BJ (cell line): ENCODE results near the gene MTHFD1L. TPM values are rescaled to one million over a fixed set of nuclear protein-coding genes. Genes with fewer than 3 reads are reported as not detected.

ENCODE experiments used
- CTCF ChIA-PET: fragments of 350-600 bp; formaldehyde crosslinking; extraction: SDS; loops from one replicate; lab custom pipeline; 2021; ENCODE audit warnings: antibody characterized with exemption, inconsistent platforms; lab: Yijun Ruan, JAX
- POLR2A ChIA-PET: fragments of 300-600 bp; sonication (Branson Sonifier 250); formaldehyde crosslinking; extraction: SDS; loops from one replicate; lab custom pipeline; 2021; ENCODE audit warnings: antibody characterized with exemption; lab: Charles Lee
- DNase-seq: peaks from one replicate; pipeline ENCODE4 v3.0.0-alpha.2; 2011; ENCODE audit warnings: low read depth
- H3K27me3 ChIP-seq: 2 replicates; pipeline ENCODE4 v1.6.0; 2011; ENCODE audit warnings: low read length; ENCODE audit not compliant: control insufficient read depth, insufficient read depth
- H3K36me3 ChIP-seq: 2 replicates; pipeline ENCODE4 v1.5.1; 2011; ENCODE audit warnings: low read length; ENCODE audit not compliant: control insufficient read depth, insufficient read depth
- H3K4me3 ChIP-seq: 2 replicates; pipeline ENCODE4 v1.5.1; 2011; ENCODE audit warnings: low read depth, mild to moderate bottlenecking, control low read depth, low read length
- polyA plus RNA-seq: library from polyadenylated mRNA; depleted of rRNA; stranded (reverse); fragments of >200 nt; gene quantifications from 2 replicates; pipeline ENCODE4 v1.2.3, GENCODE V29; 2011
- TF ChIP-seq, protein P1 (sequence below): IDR thresholded peaks from 2 replicates; pipeline ENCODE4 v1.5.1; 2011; ENCODE audit warnings: low read depth, mild to moderate bottlenecking, control low read depth, inconsistent platforms, low read length, moderate library complexity; ENCODE audit not compliant: insufficient read depth

Gene MTHFD1L
- polyA plus RNA-seq, 1 experiment, result 58.9 TPM

DNA sequence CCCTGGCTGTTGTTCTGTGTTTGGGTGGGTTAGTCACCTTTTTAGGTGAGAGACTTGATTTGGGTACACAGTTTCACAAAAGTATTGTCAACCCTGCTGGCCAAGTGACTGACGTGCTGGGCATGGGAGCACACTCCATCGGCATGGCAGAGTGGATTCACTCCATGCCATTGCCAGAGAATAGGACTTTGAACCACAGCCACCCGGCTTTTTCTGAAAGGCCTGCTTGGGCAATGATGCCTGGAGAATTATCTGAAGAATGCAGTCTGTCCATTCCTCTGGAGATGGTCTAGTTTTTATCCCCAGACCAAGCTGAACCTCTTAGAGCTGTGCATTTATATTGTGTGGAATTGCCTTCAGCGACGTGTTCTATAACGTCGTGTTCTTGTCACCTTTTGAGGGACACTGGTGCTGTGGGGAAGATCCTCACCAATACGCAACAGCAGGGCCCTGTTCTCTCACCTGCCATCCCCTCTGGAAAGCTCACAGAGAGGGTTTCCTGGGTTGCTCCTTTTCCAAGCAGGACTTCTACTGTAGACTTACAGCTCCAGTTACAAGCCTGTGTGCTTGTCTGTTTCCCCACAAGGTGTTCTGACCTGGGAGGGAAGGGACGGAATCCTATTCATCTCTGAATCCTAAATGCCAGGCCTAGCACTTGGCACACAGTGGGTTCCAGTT is 190.9 kb downstream of the MTHFD1L start:
- ChIA-PET CTCF (interaction anchor here (1.4 to 1.9 kb wide), 2 partner anchors 10 to 268 kb away, joined by 4 to 7 read pairs; no protein-coding TSS in a partner anchor), POLR2A (no interaction called here)
- TF ChIP-seq, protein P1, sequence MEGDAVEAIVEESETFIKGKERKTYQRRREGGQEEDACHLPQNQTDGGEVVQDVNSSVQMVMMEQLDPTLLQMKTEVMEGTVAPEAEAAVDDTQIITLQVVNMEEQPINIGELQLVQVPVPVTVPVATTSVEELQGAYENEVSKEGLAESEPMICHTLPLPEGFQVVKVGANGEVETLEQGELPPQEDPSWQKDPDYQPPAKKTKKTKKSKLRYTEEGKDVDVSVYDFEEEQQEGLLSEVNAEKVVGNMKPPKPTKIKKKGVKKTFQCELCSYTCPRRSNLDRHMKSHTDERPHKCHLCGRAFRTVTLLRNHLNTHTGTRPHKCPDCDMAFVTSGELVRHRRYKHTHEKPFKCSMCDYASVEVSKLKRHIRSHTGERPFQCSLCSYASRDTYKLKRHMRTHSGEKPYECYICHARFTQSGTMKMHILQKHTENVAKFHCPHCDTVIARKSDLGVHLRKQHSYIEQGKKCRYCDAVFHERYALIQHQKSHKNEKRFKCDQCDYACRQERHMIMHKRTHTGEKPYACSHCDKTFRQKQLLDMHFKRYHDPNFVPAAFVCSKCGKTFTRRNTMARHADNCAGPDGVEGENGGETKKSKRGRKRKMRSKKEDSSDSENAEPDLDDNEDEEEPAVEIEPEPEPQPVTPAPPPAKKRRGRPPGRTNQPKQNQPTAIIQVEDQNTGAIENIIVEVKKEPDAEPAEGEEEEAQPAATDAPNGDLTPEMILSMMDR, result no peak

DNA sequence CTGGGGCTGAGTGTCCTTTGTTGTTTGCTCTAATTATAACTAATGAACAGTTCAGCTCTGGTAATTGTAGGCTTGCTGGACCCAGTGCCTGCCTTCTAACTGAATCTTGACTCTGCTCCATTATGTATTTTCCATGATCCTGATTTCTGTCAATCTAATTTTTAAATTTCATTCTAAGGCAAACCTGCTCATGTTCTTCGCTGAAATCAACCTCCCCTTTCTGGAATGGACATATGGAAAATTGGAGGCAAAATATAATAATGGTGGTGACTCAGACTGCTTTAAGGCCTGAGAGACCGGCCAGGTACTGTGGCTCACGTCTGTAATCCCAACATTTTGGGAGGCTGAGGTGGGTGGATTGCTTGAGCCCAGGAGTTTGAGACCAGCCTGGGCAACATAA is 191.6 kb downstream of the MTHFD1L start:
- peaks cover 5% of the 10 kb centered on the region; the same call in 1 of the 2 replicates for H3K36me3 ChIP-seq
- TF ChIP-seq, protein P1, result no peak
- DNase-seq, result no peak
- H3K27me3 ChIP-seq, result no peaks in the 10 kb centered on the region
- CTCF ChIA-PET, result interaction anchor here (1.9 kb wide), 1 partner anchor 268 kb away, joined by 7 read pairs; no protein-coding TSS in a partner anchor
- no peak overlapping the region for H3K4me3 ChIP-seq
- POLR2A ChIA-PET, result no interaction called here

More for the DNA sequence above, 190.9 kb downstream of the MTHFD1L start:
- peaks cover 8% of the 10 kb centered on the region; the same call in 1 of the 2 replicates for H3K36me3 ChIP-seq
- no peak overlapping the region for H3K4me3 ChIP-seq
- no peaks in the 10 kb centered on the region for H3K27me3 ChIP-seq
- no peak for DNase-seq

DNA sequence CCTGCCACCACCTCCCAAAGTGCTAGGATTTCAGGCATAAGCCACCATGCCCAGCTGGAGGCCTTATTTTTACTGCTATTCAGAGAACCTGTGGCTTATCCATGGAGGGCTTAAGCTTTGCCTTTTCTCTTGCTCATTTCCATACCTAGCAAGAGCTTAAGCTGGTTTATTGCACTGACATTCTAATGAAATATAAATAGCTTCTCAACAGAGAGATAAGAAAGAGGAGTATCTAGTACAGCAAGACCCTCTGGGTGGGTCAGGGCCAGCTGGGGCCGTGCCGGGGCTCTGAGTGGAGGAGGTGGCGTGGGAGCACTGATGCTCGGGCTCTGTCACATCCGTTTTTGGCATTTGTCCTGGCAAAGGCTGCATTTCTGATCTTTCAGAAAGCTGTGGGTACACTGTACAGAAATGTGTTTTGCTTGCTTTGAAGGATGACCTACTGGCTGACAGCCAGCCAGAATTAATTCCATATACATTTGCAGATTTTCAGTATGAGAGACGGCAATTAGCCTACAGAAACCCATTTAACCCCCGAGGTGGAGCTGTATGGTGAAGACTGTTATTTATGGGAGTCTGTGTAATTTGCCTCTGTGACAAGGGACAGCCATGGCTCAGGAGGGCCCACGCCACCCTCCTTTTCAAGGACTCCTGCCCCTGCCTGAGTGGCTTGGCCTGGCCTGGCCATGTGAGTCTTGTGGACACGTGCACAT is 192.7 kb downstream of the MTHFD1L start:
- ChIA-PET CTCF (interaction anchor here (0.6 to 1.9 kb wide), 2 partner anchors 116 to 267 kb away, joined by 3 to 7 read pairs; no protein-coding TSS in a partner anchor), POLR2A (interaction anchor here (0.5 kb wide), 1 partner anchor 227 kb away, joined by 3 read pairs; no protein-coding TSS in a partner anchor)
- Histone ChIP-seq H3K36me3 (peaks cover 2% of the 10 kb centered on the region; the same call in 1 of the 2 replicates), H3K4me3 (no peak overlapping the region), H3K27me3 (no peaks in the 10 kb centered on the region)
- TF ChIP-seq, protein P1, result no peak
- DNase-seq, result no peak

DNA sequence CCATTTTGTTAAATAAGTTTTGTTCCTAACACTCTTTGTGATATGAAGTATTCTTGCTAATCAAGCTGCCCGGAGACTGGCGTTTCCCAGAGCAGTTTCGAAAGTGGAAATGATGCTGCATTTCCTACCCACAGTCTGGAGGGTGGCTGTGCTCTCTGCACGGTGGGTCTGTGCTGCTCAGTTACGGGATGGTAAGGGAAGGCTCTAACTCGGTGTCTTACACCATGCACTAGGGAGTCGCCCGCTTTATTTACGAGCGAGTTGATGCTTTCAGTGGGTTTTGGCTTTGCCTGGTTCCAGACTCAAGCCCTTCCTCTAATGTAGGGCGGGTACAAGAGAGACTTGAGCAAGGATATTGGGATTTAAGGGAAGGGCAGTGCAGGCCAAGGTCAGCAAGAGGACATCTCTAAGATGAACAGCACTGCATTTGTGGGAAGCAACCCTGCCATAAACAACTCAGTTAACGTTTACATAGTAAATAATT is 194.2 kb downstream of the MTHFD1L start:
- Histone ChIP-seq H3K27me3 (no peaks in the 10 kb centered on the region), H3K36me3 (peaks cover 2% of the 10 kb centered on the region; the same call in 1 of the 2 replicates), H3K4me3 (no peak overlapping the region)
- ChIA-PET POLR2A (no interaction called here), CTCF (interaction anchor here (0.7 to 2.1 kb wide), 2 partner anchors 18 to 265 kb away, joined by 4 to 7 read pairs; no protein-coding TSS in a partner anchor)
- TF ChIP-seq, protein P1, result no peak
- no peak for DNase-seq
